HEK293 (cell line): ENCODE results near the gene TENT4B.

Experiments
- BCL11B ChIP-seq: fragments of 450-650 bp; formaldehyde crosslinking; IDR thresholded peaks from 2 replicates; pipeline ENCODE4 v1.5.1; 2016; ENCODE audit warnings: low read depth, missing biosample characterization, missing genetic modification characterization
- GLI4 ChIP-seq: fragments of 450-650 bp; formaldehyde crosslinking; IDR thresholded peaks from 2 replicates; pipeline ENCODE4 v1.5.1; 2016; ENCODE audit warnings: missing biosample characterization, missing genetic modification characterization
- MEIS1 ChIP-seq: sonication (generic); formaldehyde crosslinking; IDR thresholded peaks from 2 replicates; pipeline ENCODE4 v1.8.1; 2022; ENCODE audit warnings: missing genetic modification reagents, mild to moderate bottlenecking, borderline replicate concordance
- REPIN1 ChIP-seq: fragments of 450-650 bp; formaldehyde crosslinking; IDR thresholded peaks from 2 replicates; pipeline ENCODE4 v1.5.1; 2017; ENCODE audit warnings: missing biosample characterization, missing genetic modification characterization, low read depth
- SP3 ChIP-seq: fragments of 450-650 bp; formaldehyde crosslinking; IDR thresholded peaks from 2 replicates; pipeline ENCODE4 v1.5.1; 2016; ENCODE audit warnings: missing biosample characterization, missing genetic modification characterization
- ZFP69B ChIP-seq: fragments of 450-650 bp; formaldehyde crosslinking; IDR thresholded peaks from 2 replicates; pipeline ENCODE4 v1.5.1; 2016; ENCODE audit warnings: missing biosample characterization, missing genetic modification characterization
- ZNF112 ChIP-seq: fragments of 450-650 bp; formaldehyde crosslinking; IDR thresholded peaks from 2 replicates; pipeline ENCODE4 v1.5.0; 2017; ENCODE audit warnings: missing biosample characterization, missing genetic modification characterization
- ZNF133 ChIP-seq: fragments of 450-650 bp; formaldehyde crosslinking; IDR thresholded peaks from 2 replicates; pipeline ENCODE4 v1.5.1; 2016; ENCODE audit warnings: missing biosample characterization, missing genetic modification characterization
- ZNF157 ChIP-seq: fragments of 450-650 bp; formaldehyde crosslinking; IDR thresholded peaks from 2 replicates; pipeline ENCODE4 v1.5.1; 2016; ENCODE audit warnings: missing biosample characterization, missing genetic modification characterization
- ZNF311 ChIP-seq: fragments of 450-650 bp; formaldehyde crosslinking; IDR thresholded peaks from 2 replicates; pipeline ENCODE4 v1.5.1; 2017; ENCODE audit warnings: missing biosample characterization, missing genetic modification characterization, borderline replicate concordance
- ZNF324 ChIP-seq: fragments of 450-650 bp; formaldehyde crosslinking; IDR thresholded peaks from 2 replicates; pipeline ENCODE4 v1.5.1; 2016; ENCODE audit warnings: missing biosample characterization, missing genetic modification characterization
- ZNF394 ChIP-seq: fragments of 450-650 bp; formaldehyde crosslinking; IDR thresholded peaks from 2 replicates; pipeline ENCODE4 v1.5.1; 2016; ENCODE audit warnings: missing biosample characterization, missing genetic modification characterization, mild to moderate bottlenecking, moderate library complexity, borderline replicate concordance
- ZNF416 ChIP-seq: fragments of 450-650 bp; formaldehyde crosslinking; IDR thresholded peaks from 2 replicates; pipeline ENCODE4 v1.5.1; 2016; ENCODE audit warnings: missing biosample characterization, missing genetic modification characterization
- ZNF426 ChIP-seq: fragments of 450-650 bp; formaldehyde crosslinking; IDR thresholded peaks from 2 replicates; pipeline ENCODE4 v1.5.1; 2017; ENCODE audit warnings: missing biosample characterization, missing genetic modification characterization, mild to moderate bottlenecking, inconsistent platforms, moderate library complexity
- ZNF501 ChIP-seq: fragments of 450-650 bp; formaldehyde crosslinking; IDR thresholded peaks from 2 replicates; pipeline ENCODE4 v1.5.1; 2016; ENCODE audit warnings: missing biosample characterization, missing genetic modification characterization
- ZNF529 ChIP-seq: fragments of 450-650 bp; formaldehyde crosslinking; IDR thresholded peaks from 2 replicates; pipeline ENCODE4 v1.5.1; 2017; ENCODE audit warnings: missing genetic modification characterization, missing biosample characterization; ENCODE audit not compliant: insufficient replicate concordance
- ZNF596 ChIP-seq: fragments of 450-650 bp; IDR thresholded peaks from 2 replicates; pipeline ENCODE4 v1.5.0; 2018; ENCODE audit warnings: missing biosample characterization, mild to moderate bottlenecking, missing genetic modification characterization, moderate library complexity
- ZNF621 ChIP-seq: fragments of 450-650 bp; formaldehyde crosslinking; IDR thresholded peaks from 2 replicates; pipeline ENCODE4 v1.5.1; 2017; ENCODE audit warnings: missing biosample characterization, missing genetic modification characterization
- ZNF785 ChIP-seq: fragments of 450-650 bp; formaldehyde crosslinking; IDR thresholded peaks from 2 replicates; pipeline ENCODE4 v1.5.1; 2016; ENCODE audit warnings: missing biosample characterization, missing genetic modification characterization
- TF ChIP-seq, protein P1 (sequence below): fragments of 450-650 bp; formaldehyde crosslinking; IDR thresholded peaks from 2 replicates; pipeline ENCODE4 v1.5.1; 2016; ENCODE audit warnings: missing biosample characterization, missing genetic modification characterization
- TF ChIP-seq, protein P2 (sequence below): fragments of 450-650 bp; formaldehyde crosslinking; IDR thresholded peaks from 2 replicates; pipeline ENCODE4 v1.5.1; 2016; ENCODE audit warnings: missing biosample characterization, missing genetic modification characterization
- TF ChIP-seq, protein P3 (sequence below): fragments of 450-650 bp; formaldehyde crosslinking; IDR thresholded peaks from 2 replicates; pipeline ENCODE4 v1.5.1; 2016; ENCODE audit warnings: missing biosample characterization, missing genetic modification characterization
- TF ChIP-seq, protein P4 (sequence below): fragments of 450-650 bp; formaldehyde crosslinking; IDR thresholded peaks from 2 replicates; pipeline ENCODE4 v1.5.1; 2016; ENCODE audit warnings: missing biosample characterization, missing genetic modification characterization
- TF ChIP-seq, protein P5 (sequence below): sonication (generic); formaldehyde crosslinking; IDR thresholded peaks from 2 replicates; pipeline ENCODE4 v1.8.1; 2022; ENCODE audit warnings: mild to moderate bottlenecking, moderate library complexity, missing genetic modification reagents
- TF ChIP-seq, protein P6 (sequence below): fragments of 450-650 bp; formaldehyde crosslinking; IDR thresholded peaks from 2 replicates; pipeline ENCODE4 v1.5.1; 2016; ENCODE audit warnings: missing biosample characterization, missing genetic modification characterization

Gene TENT4B

DNA sequence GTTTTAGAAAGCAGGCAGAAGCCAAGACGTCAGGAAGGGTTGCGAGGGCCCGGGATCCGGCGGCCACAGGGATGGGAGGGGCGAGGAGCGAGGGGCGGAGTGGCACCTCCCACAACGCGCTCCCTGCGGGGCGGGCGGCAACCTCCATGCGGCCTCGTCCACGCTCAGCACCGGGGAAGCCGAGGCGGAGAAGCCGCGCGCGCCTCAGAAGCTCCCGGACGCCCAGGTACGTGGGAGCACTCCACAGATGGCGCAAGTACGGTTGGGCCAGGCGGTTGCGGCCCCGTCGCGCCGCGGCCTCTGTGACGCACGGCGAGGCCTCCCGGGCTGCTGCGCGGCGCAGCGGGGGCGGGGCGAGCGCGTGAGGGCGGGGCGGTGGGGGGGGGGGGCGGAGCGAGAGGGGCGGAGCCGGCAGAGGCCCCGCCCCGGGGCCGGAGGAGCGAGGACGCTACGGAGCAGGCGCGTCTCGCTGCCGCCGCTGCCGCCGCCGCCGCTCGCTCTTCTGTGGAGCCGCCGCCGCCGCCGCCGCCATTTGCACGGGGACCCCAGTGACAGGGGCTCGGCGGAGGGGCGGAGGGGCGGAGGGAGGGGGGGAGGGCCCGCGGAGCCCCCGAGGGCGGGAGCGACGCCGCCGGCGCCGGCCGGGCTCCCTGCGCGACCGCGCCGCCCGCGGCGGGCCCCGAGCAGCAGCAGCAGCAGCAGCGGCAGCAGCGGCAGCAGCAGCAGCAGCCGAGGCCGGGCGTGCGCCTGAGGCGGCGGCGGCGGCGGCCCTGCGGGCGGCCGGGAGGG is at the start of gene TENT4B (continued):
- TF ChIP-seq, protein P1, sequence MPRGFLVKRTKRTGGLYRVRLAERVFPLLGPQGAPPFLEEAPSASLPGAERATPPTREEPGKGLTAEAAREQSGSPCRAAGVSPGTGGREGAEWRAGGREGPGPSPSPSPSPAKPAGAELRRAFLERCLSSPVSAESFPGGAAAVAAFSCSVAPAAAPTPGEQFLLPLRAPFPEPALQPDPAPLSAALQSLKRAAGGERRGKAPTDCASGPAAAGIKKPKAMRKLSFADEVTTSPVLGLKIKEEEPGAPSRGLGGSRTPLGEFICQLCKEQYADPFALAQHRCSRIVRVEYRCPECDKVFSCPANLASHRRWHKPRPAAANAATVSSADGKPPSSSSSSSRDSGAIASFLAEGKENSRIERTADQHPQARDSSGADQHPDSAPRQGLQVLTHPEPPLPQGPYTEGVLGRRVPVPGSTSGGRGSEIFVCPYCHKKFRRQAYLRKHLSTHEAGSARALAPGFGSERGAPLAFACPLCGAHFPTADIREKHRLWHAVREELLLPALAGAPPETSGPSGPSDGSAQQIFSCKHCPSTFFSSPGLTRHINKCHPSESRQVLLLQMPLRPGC, result no peak
- no peak for TF ChIP-seq ZNF157 (tag by site-specific recombination)
- TF ChIP-seq ZNF621 (tag by site-specific recombination), result no peak
- TF ChIP-seq, protein P2, sequence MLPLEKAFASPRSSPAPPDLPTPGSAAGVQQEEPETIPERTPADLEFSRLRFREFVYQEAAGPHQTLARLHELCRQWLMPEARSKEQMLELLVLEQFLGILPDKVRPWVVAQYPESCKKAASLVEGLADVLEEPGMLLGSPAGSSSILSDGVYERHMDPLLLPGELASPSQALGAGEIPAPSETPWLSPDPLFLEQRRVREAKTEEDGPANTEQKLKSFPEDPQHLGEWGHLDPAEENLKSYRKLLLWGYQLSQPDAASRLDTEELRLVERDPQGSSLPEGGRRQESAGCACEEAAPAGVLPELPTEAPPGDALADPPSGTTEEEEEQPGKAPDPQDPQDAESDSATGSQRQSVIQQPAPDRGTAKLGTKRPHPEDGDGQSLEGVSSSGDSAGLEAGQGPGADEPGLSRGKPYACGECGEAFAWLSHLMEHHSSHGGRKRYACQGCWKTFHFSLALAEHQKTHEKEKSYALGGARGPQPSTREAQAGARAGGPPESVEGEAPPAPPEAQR (tag by site-specific recombination), result no peak
- TF ChIP-seq, protein P3, sequence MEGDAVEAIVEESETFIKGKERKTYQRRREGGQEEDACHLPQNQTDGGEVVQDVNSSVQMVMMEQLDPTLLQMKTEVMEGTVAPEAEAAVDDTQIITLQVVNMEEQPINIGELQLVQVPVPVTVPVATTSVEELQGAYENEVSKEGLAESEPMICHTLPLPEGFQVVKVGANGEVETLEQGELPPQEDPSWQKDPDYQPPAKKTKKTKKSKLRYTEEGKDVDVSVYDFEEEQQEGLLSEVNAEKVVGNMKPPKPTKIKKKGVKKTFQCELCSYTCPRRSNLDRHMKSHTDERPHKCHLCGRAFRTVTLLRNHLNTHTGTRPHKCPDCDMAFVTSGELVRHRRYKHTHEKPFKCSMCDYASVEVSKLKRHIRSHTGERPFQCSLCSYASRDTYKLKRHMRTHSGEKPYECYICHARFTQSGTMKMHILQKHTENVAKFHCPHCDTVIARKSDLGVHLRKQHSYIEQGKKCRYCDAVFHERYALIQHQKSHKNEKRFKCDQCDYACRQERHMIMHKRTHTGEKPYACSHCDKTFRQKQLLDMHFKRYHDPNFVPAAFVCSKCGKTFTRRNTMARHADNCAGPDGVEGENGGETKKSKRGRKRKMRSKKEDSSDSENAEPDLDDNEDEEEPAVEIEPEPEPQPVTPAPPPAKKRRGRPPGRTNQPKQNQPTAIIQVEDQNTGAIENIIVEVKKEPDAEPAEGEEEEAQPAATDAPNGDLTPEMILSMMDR, result peak; percentile 8; the same call in 1 of the 2 replicates
- TF ChIP-seq SP3 (tag by site-specific recombination), result peak; percentile 85
- peak; percentile 55; the same call in 1 of the 2 replicates for TF ChIP-seq ZNF785 (tag by site-specific recombination)
- no peak for TF ChIP-seq ZNF426 (tag by site-specific recombination)
- TF ChIP-seq, protein P4, sequence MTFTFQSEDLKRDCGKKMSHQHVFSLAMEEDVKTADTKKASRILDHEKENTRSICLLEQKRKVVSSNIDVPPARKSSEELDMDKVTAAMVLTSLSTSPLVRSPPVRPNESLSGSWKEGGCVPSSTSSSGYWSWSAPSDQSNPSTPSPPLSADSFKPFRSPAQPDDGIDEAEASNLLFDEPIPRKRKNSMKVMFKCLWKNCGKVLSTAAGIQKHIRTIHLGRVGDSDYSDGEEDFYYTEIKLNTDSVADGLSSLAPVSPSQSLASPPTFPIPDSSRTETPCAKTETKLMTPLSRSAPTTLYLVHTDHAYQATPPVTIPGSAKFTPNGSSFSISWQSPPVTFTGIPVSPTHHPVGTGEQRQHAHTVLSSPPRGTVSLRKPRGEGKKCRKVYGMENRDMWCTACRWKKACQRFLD (tag by site-specific recombination), result no peak
- TF ChIP-seq, protein P5, sequence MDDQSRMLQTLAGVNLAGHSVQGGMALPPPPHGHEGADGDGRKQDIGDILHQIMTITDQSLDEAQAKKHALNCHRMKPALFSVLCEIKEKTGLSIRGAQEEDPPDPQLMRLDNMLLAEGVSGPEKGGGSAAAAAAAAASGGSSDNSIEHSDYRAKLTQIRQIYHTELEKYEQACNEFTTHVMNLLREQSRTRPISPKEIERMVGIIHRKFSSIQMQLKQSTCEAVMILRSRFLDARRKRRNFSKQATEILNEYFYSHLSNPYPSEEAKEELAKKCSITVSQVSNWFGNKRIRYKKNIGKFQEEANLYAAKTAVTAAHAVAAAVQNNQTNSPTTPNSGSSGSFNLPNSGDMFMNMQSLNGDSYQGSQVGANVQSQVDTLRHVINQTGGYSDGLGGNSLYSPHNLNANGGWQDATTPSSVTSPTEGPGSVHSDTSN (CRISPR knock-in tag), result no peak
- peak; percentile 89; the same call in 1 of the 2 replicates for TF ChIP-seq REPIN1 (tag by site-specific recombination)
- no peak for TF ChIP-seq ZNF112 (tag by site-specific recombination)
- TF ChIP-seq ZNF416 (tag by site-specific recombination), result no peak
- TF ChIP-seq ZNF394 (tag by site-specific recombination), result no peak
- no peak for TF ChIP-seq BCL11B (tag by site-specific recombination)
- no peak for TF ChIP-seq ZNF324 (tag by site-specific recombination)
- TF ChIP-seq ZNF311 (tag by site-specific recombination), result no peak
- no peak for TF ChIP-seq ZNF596
- no peak for TF ChIP-seq MEIS1 (CRISPR knock-in tag)
- no peak for TF ChIP-seq GLI4 (tag by site-specific recombination)
- no peak for TF ChIP-seq ZFP69B
- TF ChIP-seq, protein P6, sequence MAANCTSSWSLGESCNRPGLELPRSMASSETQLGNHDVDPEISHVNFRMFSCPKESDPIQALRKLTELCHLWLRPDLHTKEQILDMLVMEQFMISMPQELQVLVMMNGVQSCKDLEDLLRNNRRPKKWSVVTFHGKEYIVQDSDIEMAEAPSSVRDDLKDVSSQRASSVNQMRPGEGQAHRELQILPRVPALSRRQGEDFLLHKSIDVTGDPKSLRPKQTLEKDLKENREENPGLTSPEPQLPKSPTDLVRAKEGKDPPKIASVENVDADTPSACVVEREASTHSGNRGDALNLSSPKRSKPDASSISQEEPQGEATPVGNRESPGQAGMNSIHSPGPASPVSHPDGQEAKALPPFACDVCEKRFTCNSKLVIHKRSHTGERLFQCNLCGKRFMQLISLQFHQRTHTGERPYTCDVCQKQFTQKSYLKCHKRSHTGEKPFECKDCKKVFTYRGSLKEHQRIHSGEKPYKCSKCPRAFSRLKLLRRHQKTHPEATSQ, result peak; percentile 70; the same call in 1 of the 2 replicates
- TF ChIP-seq ZNF501 (tag by site-specific recombination), result no peak
- TF ChIP-seq ZNF529 (tag by site-specific recombination), result no peak
- no peak for TF ChIP-seq ZNF133 (tag by site-specific recombination)
